ENCODE data around the gene ADAMTS19. TPM values are rescaled to one million over a fixed set of nuclear protein-coding genes. Genes with fewer than 3 reads are reported as not detected.

The ADAMTS19 gene
- total and polyA plus RNA-seq, 2 of the 13 experiments (the other 11 are each of a cell fraction or from before 2014, with no cell fraction given), result not detected

DNA sequence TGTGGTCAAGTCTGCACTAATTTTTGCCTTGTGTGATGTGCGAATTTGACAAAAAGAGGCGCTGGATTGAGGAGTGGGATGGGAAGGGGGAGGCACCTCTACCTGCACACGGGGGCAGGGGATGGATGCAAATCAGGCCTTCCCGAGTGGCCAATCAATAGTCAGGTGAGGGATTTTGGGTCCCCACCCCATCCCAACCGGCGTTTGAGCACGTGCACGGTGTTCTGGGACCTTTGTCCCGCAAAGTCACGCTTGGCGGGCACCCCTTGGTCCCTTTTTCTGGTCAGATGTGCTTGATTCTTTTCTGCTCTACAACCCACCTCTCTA, 685 bp upstream of the ADAMTS19 start:
- H3K4me2 ChIP-seq (ENCODE audit: low read depth, low read length), result no peak overlapping the region
- H3K4me3 ChIP-seq (replicated peaks in 1 of 3; ENCODE audit: insufficient read depth in 1 of 3, low read depth in 2 of 3, low read length in 3 of 3), result no peak overlapping the region
- H3K36me3 ChIP-seq (replicated peaks in 1 of 2; ENCODE audit: control insufficient read depth in 1 of 2, insufficient read depth in 2 of 2, low read length in 2 of 2), result no peaks in the 10 kb centered on the region
- no peak overlapping the region for H3K27ac ChIP-seq (ENCODE audit: extremely low read length, insufficient read depth, low read length)
- H3K79me2 ChIP-seq (ENCODE audit: insufficient read depth, low read length), result no peaks in the 10 kb centered on the region
- TF ChIP-seq, protein P1, sequence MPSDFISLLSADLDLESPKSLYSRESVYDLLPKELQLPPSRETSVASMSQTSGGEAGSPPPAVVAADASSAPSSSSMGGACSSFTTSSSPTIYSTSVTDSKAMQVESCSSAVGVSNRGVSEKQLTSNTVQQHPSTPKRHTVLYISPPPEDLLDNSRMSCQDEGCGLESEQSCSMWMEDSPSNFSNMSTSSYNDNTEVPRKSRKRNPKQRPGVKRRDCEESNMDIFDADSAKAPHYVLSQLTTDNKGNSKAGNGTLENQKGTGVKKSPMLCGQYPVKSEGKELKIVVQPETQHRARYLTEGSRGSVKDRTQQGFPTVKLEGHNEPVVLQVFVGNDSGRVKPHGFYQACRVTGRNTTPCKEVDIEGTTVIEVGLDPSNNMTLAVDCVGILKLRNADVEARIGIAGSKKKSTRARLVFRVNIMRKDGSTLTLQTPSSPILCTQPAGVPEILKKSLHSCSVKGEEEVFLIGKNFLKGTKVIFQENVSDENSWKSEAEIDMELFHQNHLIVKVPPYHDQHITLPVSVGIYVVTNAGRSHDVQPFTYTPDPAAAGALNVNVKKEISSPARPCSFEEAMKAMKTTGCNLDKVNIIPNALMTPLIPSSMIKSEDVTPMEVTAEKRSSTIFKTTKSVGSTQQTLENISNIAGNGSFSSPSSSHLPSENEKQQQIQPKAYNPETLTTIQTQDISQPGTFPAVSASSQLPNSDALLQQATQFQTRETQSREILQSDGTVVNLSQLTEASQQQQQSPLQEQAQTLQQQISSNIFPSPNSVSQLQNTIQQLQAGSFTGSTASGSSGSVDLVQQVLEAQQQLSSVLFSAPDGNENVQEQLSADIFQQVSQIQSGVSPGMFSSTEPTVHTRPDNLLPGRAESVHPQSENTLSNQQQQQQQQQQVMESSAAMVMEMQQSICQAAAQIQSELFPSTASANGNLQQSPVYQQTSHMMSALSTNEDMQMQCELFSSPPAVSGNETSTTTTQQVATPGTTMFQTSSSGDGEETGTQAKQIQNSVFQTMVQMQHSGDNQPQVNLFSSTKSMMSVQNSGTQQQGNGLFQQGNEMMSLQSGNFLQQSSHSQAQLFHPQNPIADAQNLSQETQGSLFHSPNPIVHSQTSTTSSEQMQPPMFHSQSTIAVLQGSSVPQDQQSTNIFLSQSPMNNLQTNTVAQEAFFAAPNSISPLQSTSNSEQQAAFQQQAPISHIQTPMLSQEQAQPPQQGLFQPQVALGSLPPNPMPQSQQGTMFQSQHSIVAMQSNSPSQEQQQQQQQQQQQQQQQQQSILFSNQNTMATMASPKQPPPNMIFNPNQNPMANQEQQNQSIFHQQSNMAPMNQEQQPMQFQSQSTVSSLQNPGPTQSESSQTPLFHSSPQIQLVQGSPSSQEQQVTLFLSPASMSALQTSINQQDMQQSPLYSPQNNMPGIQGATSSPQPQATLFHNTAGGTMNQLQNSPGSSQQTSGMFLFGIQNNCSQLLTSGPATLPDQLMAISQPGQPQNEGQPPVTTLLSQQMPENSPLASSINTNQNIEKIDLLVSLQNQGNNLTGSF (CRISPR knock-in tag; IDR thresholded peaks at IDR 0.05), result no peak
- peaks cover 6% of the 10 kb centered on the region; the same call in 1 of the 2 replicates for H3K4me1 ChIP-seq (ENCODE audit: insufficient read depth, low read length)
- DNase-seq (ENCODE audit: low spot score) (no peak), ATAC-seq (no peak), FAIRE-seq (no peak)
- ChIA-PET CTCF (ENCODE audit: low intra/inter-chr PET ratio, low total read pairs) (no interaction called here), POLR2A (no interaction called here)
- BruUV-seq (replicated peaks), result no TSS peak
- intact Hi-C loops (cut with micrococcal nuclease; ENCODE audit: unreplicated experiment), result no loop called here
- H3K9ac ChIP-seq (ENCODE audit: insufficient read depth, low read depth, low read length), result no peak overlapping the region
- no peaks in the 10 kb centered on the region for H4K20me1 ChIP-seq (ENCODE audit: insufficient read depth, low read length)
- H2AFZ ChIP-seq (ENCODE audit: low read length), result no peak overlapping the region
- 13% methylated on average over 6 of the region's 11 CpGs for WGBS (ENCODE audit: low lambda C conversion rate)
- H3K27me3 ChIP-seq (ENCODE audit: control insufficient read depth in 1 of 2, insufficient read depth in 2 of 2, low read length in 2 of 2), result peaks cover 0 to 21% of the 10 kb centered on the region in 2 experiments; a peak in 4 of 5 replicates
- H3K9me3 ChIP-seq (ENCODE audit: low read length), result no peaks in the 10 kb centered on the region
- in situ Hi-C loops (cut with HindIII; ENCODE audit: extremely low pct_ligation_motif_present, low pct_unique_long_range_greater_than_20kb), result no loop called here

GRCh38 chr5:129460672-129460935, 506 bp downstream of the ADAMTS19 start:
- ATAC-seq, result no peak
- intact Hi-C loops (cut with micrococcal nuclease; ENCODE audit: unreplicated experiment), result loop anchor here (5.0 kb wide), 1 partner anchor 307 kb away; no protein-coding TSS in a partner anchor
- H4K20me1 ChIP-seq (ENCODE audit: insufficient read depth, low read length), result no peaks in the 10 kb centered on the region
- H3K9ac ChIP-seq (ENCODE audit: insufficient read depth, low read depth, low read length), result no peak overlapping the region
- ChIA-PET POLR2A (no interaction called here), CTCF (ENCODE audit: low intra/inter-chr PET ratio, low total read pairs) (no interaction called here)
- H3K27me3 ChIP-seq (ENCODE audit: control insufficient read depth in 1 of 2, insufficient read depth in 2 of 2, low read length in 2 of 2), result peaks cover 0 to 21% of the 10 kb centered on the region in 2 experiments; a peak in 4 of 5 replicates
- H2AFZ ChIP-seq (ENCODE audit: low read length), result no peak overlapping the region
- no peak for FAIRE-seq
- H3K27ac ChIP-seq (ENCODE audit: extremely low read length, insufficient read depth, low read length), result no peak overlapping the region
- H3K4me2 ChIP-seq (ENCODE audit: low read depth, low read length), result peak overlapping the region; percentile 36
- peaks cover 6% of the 10 kb centered on the region; the same call in 1 of the 2 replicates for H3K4me1 ChIP-seq (ENCODE audit: insufficient read depth, low read length)
- no peaks in the 10 kb centered on the region for H3K36me3 ChIP-seq (replicated peaks in 1 of 2; ENCODE audit: control insufficient read depth in 1 of 2, insufficient read depth in 2 of 2, low read length in 2 of 2)
- WGBS (ENCODE audit: low lambda C conversion rate), result 36% methylated on average over 10 of the region's 10 CpGs
- H3K4me3 ChIP-seq (replicated peaks in 1 of 3; ENCODE audit: insufficient read depth in 1 of 3, low read depth in 2 of 3, low read length in 3 of 3), result peak overlapping the region in 1 of 3 experiments; percentile 16; a peak in 2 of 6 replicates
- H3K9me3 ChIP-seq (ENCODE audit: low read length), result no peaks in the 10 kb centered on the region
- peak; percentile 85 for TF ChIP-seq EZH2 (conservative IDR thresholded peaks at IDR 0.05; ENCODE audit: low read depth, low read length)
- TF ChIP-seq ZNF451 (CRISPR knock-in tag; IDR thresholded peaks at IDR 0.05), result no peak
- peak; percentile 58; the same call in 1 of the 2 replicates for TF ChIP-seq CBX2 (IDR thresholded peaks at IDR 0.05; ENCODE audit: low read depth, low read length)
- no peak for TF ChIP-seq CBX2 (CRISPR knock-in tag; IDR thresholded peaks at IDR 0.05; ENCODE audit: low read depth)
- H3K79me2 ChIP-seq (ENCODE audit: insufficient read depth, low read length), result no peaks in the 10 kb centered on the region
- in situ Hi-C loops (cut with HindIII; ENCODE audit: extremely low pct_ligation_motif_present, low pct_unique_long_range_greater_than_20kb), result no loop called here
- no TSS peak for BruUV-seq (replicated peaks)
- no peak for DNase-seq (ENCODE audit: low spot score)

Measured in HepG2 (cell line).